Gastrocnemius medialis (tissue), 4 donors: ENCODE results near the gene IGSF21.

Experiments
- CTCF ChIP-seq, 5 experiments: fragments of 450-650 bp in 3 of 5; fragments of 200-600 bp in 2 of 5; sonication (generic) in 2 of 5; IDR thresholded peaks in 4 of 5; conservative IDR thresholded peaks in 1 of 5; 1 replicate in 4 of 5; 2 replicates in 1 of 5; pipeline ENCODE4 v1.5.1; 2016 to 2019; ENCODE audit warnings: antibody characterized with exemption in 5 of 5, mild to moderate bottlenecking in 3 of 5, moderate library complexity in 3 of 5
- POLR2A ChIP-seq, 2 donors: fragments of 450-650 bp; IDR thresholded peaks; one replicate each; pipeline ENCODE4 v1.6.1; 2017; ENCODE audit warnings: antibody characterized with exemption in 2 of 2, mild to moderate bottlenecking in 2 of 2, moderate library complexity in 2 of 2

GRCh38 chr1:18190598-18190997 is 83.0 kb downstream of the IGSF21 start:
- TF ChIP-seq CTCF (IDR thresholded peaks at IDR 0.05 in 4 of 5, conservative IDR thresholded peaks at IDR 0.05 in 1 of 5) (no peak), POLR2A (IDR thresholded peaks at IDR 0.05) (no peak)
